GM23338 (cell line): ENCODE measurements around the gene MAPK6. TPM values are rescaled to one million over a fixed set of nuclear protein-coding genes. Genes with fewer than 3 reads are reported as not detected.

Experiments used
- ATAC-seq: fragments of 200-7000 bp; cut with Tn5 transposase; 3 replicates; pipeline ENCODE4 v1.9.1; 2020
- DNase-seq: peaks from one replicate; pipeline ENCODE4 v3.0.0-alpha.2; 2015; ENCODE audit warnings: low spot score
- H2AFZ ChIP-seq: fragments of 200-600 bp; sonication (generic); 2 replicates; pipeline ENCODE4 v1.8.0; 2016; ENCODE audit warnings: antibody characterized with exemption, mild to moderate bottlenecking, moderate library complexity
- H3F3A ChIP-seq: fragments of 200-600 bp; sonication (generic); replicated peaks from 2 replicates; pipeline ENCODE4 v1.8.0; 2017; ENCODE audit warnings: antibody characterized with exemption, mixed run types, low read depth
- H3K27ac ChIP-seq: fragments of 200-600 bp; sonication (generic); 2 replicates; pipeline ENCODE4 v1.6.1; 2016; ENCODE audit warnings: low read depth
- H3K27me3 ChIP-seq: fragments of 200-600 bp; sonication (generic); 2 replicates; pipeline ENCODE4 v1.8.0; 2016; ENCODE audit warnings: mild to moderate bottlenecking, mixed run types, moderate library complexity; ENCODE audit not compliant: insufficient read depth
- H3K36me3 ChIP-seq: fragments of 200-600 bp; sonication (generic); 2 replicates; pipeline ENCODE4 v1.8.0; 2016; ENCODE audit warnings: mild to moderate bottlenecking; ENCODE audit not compliant: insufficient read depth
- H3K4me1 ChIP-seq: fragments of 200-600 bp; sonication (generic); 2 replicates; pipeline ENCODE4 v1.8.0; 2016; ENCODE audit warnings: mild to moderate bottlenecking, moderate library complexity; ENCODE audit not compliant: insufficient read depth
- H3K4me2 ChIP-seq: fragments of 200-600 bp; sonication (generic); 2 replicates; pipeline ENCODE4 v1.7.1; 2017; ENCODE audit warnings: mixed run types
- H3K4me3 ChIP-seq: fragments of 200-600 bp; sonication (generic); 2 replicates; pipeline ENCODE4 v1.6.1; 2016; ENCODE audit warnings: mixed run types
- H3K79me2 ChIP-seq: fragments of 200-600 bp; sonication (generic); replicated peaks from 2 replicates; pipeline ENCODE4 v1.8.0; 2017; ENCODE audit warnings: mild to moderate bottlenecking; ENCODE audit not compliant: insufficient read depth
- H3K9me2 ChIP-seq: fragments of 200-600 bp; sonication (generic); 2 replicates; pipeline ENCODE4 v1.8.0; 2017; ENCODE audit not compliant: insufficient read depth
- H4K20me1 ChIP-seq: fragments of 200-600 bp; sonication (generic); replicated peaks from 2 replicates; pipeline ENCODE4 v1.8.0; 2017; ENCODE audit warnings: mild to moderate bottlenecking; ENCODE audit not compliant: insufficient read depth
- H3K27ac Mint-ChIP-seq: 2 replicates; pipeline ENCODE4 v1.8.0; 2020; ENCODE audit warnings: inconsistent platforms, mild to moderate bottlenecking, moderate library complexity, mixed read lengths
- H3K27me3 Mint-ChIP-seq: 3 replicates; pipeline ENCODE4 v1.8.0; 2022; ENCODE audit warnings: low read depth, mild to moderate bottlenecking, moderate library complexity, mixed read lengths, inconsistent platforms; ENCODE audit not compliant: insufficient read depth, poor library complexity
- H3K36me3 Mint-ChIP-seq: 3 replicates; pipeline ENCODE4 v1.8.0; 2021; ENCODE audit warnings: low read depth, mild to moderate bottlenecking, inconsistent platforms, moderate library complexity, mixed read lengths
- H3K4me1 Mint-ChIP-seq: 3 replicates; pipeline ENCODE4 v1.8.0; 2020; ENCODE audit warnings: mild to moderate bottlenecking, inconsistent platforms, mixed read lengths
- H3K4me3 Mint-ChIP-seq: 3 replicates; pipeline ENCODE4 v1.8.0; 2021; ENCODE audit warnings: moderate library complexity, mild to moderate bottlenecking, inconsistent platforms, mixed read lengths
- H3K9me3 Mint-ChIP-seq: 3 replicates; pipeline ENCODE4 v1.8.0; 2020; ENCODE audit warnings: moderate library complexity, mild to moderate bottlenecking, inconsistent platforms, mixed read lengths
- CREB1 ChIP-seq: fragments of 250-450 bp; sonication (Bioruptor Pico); IDR thresholded peaks from 2 replicates; pipeline ENCODE4 v1.5.0; 2020; ENCODE audit warnings: low read depth, mild to moderate bottlenecking, moderate library complexity
- CTCF ChIP-seq, 2 experiments: fragments of 200-600 bp in 1 of 2; sonication (generic) in 1 of 2; conservative IDR thresholded peaks; 2 replicates each; pipeline versions ENCODE4 v1.5.1 to v1.6.1; 2016 to 2017; ENCODE audit warnings: antibody characterized with exemption in 2 of 2, low read depth in 2 of 2, mild to moderate bottlenecking in 2 of 2, moderate library complexity in 1 of 2
- EZH2 ChIP-seq: fragments of 200-600 bp; sonication (generic); IDR thresholded peaks from one replicate; pipeline ENCODE4 v1.8.0; 2017; ENCODE audit warnings: antibody characterized with exemption, mild to moderate bottlenecking, low read depth; ENCODE audit not compliant: unreplicated experiment
- JUNB ChIP-seq: IDR thresholded peaks from one replicate; pipeline ENCODE4 v1.6.1; 2016; ENCODE audit warnings: antibody characterized with exemption; ENCODE audit not compliant: unreplicated experiment
- NANOG ChIP-seq: IDR thresholded peaks from 2 replicates; pipeline ENCODE4 v1.6.1; 2016; ENCODE audit warnings: antibody characterized with exemption, borderline replicate concordance
- REST ChIP-seq: IDR thresholded peaks from one replicate; pipeline ENCODE4 v1.6.1; 2018; ENCODE audit warnings: antibody characterized with exemption; ENCODE audit not compliant: unreplicated experiment
- STAT1 ChIP-seq: IDR thresholded peaks from one replicate; pipeline ENCODE4 v1.6.1; 2016; ENCODE audit warnings: antibody characterized with exemption; ENCODE audit not compliant: unreplicated experiment
- ZNF114 ChIP-seq: fragments of 250-450 bp; sonication (Bioruptor Pico); IDR thresholded peaks from 2 replicates; pipeline ENCODE4 v1.5.0; 2020; ENCODE audit warnings: mild to moderate bottlenecking, moderate library complexity
- ZNF331 ChIP-seq: fragments of 250-450 bp; sonication (Bioruptor Pico); IDR thresholded peaks from 2 replicates; pipeline ENCODE4 v1.5.0; 2020; ENCODE audit warnings: low read depth, mild to moderate bottlenecking, moderate library complexity
- polyA plus RNA-seq: library from polyadenylated mRNA; unstranded; fragments of >200 nt; fragmentation: Nextera tagmentation; extraction: Ambion mirVana; gene quantifications from 2 replicates; pipeline ENCODE4 v1.2.1, GENCODE V29; 2016
- total RNA-seq: library from RNA; depleted of rRNA; stranded (reverse); fragments of >200 nt; shearing (Covaris generic); gene quantifications from 2 replicates; pipeline ENCODE4 v1.2.3, GENCODE V29; 2014
- TF ChIP-seq, protein P1 (sequence below): IDR thresholded peaks from 2 replicates; pipeline ENCODE4 v1.6.1; 2016; ENCODE audit warnings: antibody characterized with exemption
- TF ChIP-seq, protein P2 (sequence below): fragments of 250-450 bp; sonication (Bioruptor Pico); IDR thresholded peaks from 2 replicates; pipeline ENCODE4 v1.5.0; 2020; ENCODE audit warnings: mild to moderate bottlenecking, moderate library complexity

The MAPK6 gene
- total and polyA plus RNA-seq, 2 experiments from 2014 or later = 40.9 to 92.3 TPM

DNA sequence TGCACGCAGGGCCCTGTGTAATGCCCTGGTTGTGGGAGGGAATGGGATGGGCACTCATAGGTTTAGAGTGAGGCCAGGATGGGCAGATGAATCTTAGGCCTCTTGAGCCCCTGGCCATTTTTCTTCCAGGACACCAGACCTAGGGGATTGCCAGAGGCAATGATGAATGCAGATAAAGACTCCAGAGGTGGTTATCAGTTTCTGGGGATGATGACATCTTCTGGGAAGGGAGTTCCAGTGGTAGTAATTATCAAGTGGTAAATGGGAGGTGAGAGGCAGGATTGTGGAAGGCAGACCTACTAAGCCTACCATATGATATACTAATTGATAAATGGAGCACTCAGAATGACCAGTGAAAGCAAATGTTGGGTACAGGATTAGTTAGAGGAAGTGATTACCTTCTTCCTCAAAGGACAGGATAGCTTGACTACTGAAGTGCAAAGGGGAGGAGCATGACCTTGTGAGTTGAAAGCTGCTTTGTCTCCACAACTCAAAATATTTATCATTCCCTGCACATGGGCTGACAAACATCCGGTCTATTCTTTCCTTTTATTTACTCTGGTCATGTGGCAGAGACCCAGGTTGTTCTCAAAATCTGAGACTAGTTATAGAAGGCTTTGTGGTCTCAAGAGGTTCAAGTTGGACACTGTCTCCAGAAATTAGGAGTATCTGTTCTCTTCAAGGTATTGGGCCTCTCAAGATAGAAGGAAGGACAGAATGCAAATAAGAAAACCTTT is 10.2 kb upstream of the MAPK6 start:
- DNase-seq = no peak
- H3K27ac Mint-ChIP-seq = no peak overlapping the region
- Histone ChIP-seq H3K27ac (no peak overlapping the region), H4K20me1 (no peaks in the 10 kb centered on the region), H3K79me2 (no peaks in the 10 kb centered on the region), H3K36me3 (no peaks in the 10 kb centered on the region), H2AFZ (peak overlapping the region; percentile 83), H3K4me3 (no peak overlapping the region), H3K27me3 (no peaks in the 10 kb centered on the region), H3K4me2 (no peak overlapping the region), H3F3A (no peaks in the 10 kb centered on the region), H3K4me1 (no peaks in the 10 kb centered on the region), H3K9me2 (no peaks in the 10 kb centered on the region; the same call in 1 of the 2 replicates)
- H3K4me1 Mint-ChIP-seq = no peaks in the 10 kb centered on the region
- no peak overlapping the region for H3K4me3 Mint-ChIP-seq
- H3K27me3 Mint-ChIP-seq = no peaks in the 10 kb centered on the region
- H3K9me3 Mint-ChIP-seq = no peaks in the 10 kb centered on the region
- H3K36me3 Mint-ChIP-seq = no peaks in the 10 kb centered on the region
- ATAC-seq = no peak
- TF ChIP-seq CTCF (conservative IDR thresholded peaks at IDR 0.05; ENCODE audit: low read depth in 2 of 2) = no peak
- no peak for TF ChIP-seq STAT1
- TF ChIP-seq JUNB = no peak
- TF ChIP-seq ZNF331 = no peak
- TF ChIP-seq, protein P1, sequence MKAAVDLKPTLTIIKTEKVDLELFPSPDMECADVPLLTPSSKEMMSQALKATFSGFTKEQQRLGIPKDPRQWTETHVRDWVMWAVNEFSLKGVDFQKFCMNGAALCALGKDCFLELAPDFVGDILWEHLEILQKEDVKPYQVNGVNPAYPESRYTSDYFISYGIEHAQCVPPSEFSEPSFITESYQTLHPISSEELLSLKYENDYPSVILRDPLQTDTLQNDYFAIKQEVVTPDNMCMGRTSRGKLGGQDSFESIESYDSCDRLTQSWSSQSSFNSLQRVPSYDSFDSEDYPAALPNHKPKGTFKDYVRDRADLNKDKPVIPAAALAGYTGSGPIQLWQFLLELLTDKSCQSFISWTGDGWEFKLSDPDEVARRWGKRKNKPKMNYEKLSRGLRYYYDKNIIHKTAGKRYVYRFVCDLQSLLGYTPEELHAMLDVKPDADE = no peak
- TF ChIP-seq ZNF114 (CRISPR knock-in tag) = no peak
- no peak for TF ChIP-seq EZH2
- TF ChIP-seq, protein P2, sequence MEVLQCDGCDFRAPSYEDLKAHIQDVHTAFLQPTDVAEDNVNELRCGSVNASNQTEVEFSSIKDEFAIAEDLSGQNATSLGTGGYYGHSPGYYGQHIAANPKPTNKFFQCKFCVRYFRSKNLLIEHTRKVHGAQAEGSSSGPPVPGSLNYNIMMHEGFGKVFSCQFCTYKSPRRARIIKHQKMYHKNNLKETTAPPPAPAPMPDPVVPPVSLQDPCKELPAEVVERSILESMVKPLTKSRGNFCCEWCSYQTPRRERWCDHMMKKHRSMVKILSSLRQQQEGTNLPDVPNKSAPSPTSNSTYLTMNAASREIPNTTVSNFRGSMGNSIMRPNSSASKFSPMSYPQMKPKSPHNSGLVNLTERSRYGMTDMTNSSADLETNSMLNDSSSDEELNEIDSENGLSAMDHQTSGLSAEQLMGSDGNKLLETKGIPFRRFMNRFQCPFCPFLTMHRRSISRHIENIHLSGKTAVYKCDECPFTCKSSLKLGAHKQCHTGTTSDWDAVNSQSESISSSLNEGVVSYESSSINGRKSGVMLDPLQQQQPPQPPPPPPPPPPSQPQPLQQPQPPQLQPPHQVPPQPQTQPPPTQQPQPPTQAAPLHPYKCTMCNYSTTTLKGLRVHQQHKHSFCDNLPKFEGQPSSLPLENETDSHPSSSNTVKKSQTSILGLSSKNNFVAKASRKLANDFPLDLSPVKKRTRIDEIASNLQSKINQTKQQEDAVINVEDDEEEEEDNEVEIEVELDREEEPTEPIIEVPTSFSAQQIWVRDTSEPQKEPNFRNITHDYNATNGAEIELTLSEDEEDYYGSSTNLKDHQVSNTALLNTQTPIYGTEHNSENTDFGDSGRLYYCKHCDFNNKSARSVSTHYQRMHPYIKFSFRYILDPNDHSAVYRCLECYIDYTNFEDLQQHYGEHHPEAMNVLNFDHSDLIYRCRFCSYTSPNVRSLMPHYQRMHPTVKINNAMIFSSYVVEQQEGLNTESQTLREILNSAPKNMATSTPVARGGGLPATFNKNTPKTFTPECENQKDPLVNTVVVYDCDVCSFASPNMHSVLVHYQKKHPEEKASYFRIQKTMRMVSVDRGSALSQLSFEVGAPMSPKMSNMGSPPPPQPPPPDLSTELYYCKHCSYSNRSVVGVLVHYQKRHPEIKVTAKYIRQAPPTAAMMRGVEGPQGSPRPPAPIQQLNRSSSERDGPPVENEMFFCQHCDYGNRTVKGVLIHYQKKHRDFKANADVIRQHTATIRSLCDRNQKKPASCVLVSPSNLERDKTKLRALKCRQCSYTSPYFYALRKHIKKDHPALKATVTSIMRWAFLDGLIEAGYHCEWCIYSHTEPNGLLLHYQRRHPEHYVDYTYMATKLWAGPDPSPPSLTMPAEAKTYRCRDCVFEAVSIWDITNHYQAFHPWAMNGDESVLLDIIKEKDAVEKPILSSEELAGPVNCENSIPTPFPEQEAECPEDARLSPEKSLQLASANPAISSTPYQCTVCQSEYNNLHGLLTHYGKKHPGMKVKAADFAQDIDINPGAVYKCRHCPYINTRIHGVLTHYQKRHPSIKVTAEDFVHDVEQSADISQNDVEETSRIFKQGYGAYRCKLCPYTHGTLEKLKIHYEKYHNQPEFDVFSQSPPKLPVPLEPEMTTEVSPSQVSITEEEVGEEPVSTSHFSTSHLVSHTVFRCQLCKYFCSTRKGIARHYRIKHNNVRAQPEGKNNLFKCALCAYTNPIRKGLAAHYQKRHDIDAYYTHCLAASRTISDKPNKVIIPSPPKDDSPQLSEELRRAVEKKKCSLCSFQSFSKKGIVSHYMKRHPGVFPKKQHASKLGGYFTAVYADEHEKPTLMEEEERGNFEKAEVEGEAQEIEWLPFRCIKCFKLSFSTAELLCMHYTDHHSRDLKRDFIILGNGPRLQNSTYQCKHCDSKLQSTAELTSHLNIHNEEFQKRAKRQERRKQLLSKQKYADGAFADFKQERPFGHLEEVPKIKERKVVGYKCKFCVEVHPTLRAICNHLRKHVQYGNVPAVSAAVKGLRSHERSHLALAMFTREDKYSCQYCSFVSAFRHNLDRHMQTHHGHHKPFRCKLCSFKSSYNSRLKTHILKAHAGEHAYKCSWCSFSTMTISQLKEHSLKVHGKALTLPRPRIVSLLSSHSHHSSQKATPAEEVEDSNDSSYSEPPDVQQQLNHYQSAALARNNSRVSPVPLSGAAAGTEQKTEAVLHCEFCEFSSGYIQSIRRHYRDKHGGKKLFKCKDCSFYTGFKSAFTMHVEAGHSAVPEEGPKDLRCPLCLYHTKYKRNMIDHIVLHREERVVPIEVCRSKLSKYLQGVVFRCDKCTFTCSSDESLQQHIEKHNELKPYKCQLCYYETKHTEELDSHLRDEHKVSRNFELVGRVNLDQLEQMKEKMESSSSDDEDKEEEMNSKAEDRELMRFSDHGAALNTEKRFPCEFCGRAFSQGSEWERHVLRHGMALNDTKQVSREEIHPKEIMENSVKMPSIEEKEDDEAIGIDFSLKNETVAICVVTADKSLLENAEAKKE (CRISPR knock-in tag) = no peak
- TF ChIP-seq REST = no peak
- TF ChIP-seq CREB1 (CRISPR knock-in tag) = no peak
- TF ChIP-seq NANOG = no peak
